ENCODE measurements around the gene KCMF1. TPM values are rescaled to one million over a fixed set of nuclear protein-coding genes. Genes with fewer than 3 reads are reported as not detected.

Gene KCMF1
- polyA plus RNA-seq, 1 donor = 43.9 TPM

DNA sequence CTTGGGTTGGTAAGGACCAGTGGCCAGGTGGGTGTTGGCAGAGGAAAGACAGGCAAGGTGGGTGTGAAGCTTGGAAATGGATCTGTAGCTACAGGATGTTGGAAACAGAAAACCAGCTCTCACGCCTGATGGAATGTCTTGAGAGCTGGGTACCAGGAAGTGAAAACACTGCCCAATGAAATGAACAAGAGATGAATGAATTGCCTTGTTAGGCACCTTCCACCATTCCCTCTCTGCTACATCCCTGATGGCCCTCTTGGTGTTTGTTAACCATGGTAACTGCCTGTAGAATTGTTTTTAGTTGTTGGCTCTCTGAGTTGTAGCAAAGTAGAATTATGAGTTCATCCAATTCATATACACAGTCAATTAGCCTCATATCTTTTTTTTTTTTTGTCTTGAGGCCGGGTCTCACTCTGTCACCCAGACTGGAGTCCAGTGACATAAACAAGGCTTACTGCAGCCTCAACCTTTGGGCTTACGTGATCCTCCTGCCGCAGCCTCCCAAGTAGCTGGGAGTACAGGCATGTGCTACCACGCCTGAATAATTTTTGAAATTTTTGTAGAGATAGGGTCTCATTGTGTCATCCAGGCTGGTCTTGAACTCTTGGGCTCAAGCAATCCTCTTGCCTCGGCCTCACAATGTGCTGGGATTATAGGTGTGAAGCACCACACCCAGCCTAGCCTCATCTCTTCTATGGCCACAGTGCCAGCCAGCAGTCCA, 9.5 kb downstream of the KCMF1 start:
- DNase-seq (ENCODE audit: low read depth) = no peak

DNA sequence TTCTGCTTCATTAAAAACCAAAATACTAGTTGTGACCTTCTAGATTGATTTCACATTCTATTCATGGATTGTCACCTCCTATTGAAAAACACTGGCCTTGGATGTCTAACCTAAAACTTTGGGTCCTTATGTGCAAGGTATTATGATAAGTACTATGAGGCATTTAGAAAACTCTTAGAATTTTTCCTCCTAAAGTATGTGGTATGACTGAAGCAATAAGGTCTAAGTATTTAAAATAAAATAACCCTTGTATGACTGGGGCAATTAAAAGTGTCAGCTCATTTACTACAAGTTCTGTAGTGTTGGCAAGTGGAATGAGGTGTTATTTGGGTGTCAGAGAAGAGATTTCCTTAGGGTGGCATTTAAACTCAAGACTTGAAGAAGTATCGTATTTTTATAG, 15.1 kb downstream of the KCMF1 start:
- DNase-seq (ENCODE audit: low read depth) = no peak

DNA sequence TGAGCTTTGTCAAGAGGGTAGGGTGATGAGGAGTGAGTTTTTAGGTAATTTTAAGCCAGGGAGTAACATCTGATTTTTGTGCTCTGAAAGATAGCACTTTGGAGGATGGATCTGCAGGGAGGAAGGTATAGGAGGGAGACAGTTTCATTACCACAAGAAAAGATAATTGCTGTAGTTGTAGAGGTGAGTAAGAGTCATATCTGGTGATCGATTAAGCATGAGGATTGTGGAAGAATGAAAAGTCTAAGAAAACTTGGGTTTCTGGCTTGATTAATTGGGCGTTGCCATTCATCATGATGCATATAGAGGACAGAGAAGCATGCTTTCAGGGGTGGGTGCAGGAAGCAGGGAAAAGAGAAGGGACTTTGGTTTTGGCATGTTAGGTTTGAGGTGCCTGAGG, 18.5 kb downstream of the KCMF1 start:
- no peak for DNase-seq (ENCODE audit: low read depth)

DNA sequence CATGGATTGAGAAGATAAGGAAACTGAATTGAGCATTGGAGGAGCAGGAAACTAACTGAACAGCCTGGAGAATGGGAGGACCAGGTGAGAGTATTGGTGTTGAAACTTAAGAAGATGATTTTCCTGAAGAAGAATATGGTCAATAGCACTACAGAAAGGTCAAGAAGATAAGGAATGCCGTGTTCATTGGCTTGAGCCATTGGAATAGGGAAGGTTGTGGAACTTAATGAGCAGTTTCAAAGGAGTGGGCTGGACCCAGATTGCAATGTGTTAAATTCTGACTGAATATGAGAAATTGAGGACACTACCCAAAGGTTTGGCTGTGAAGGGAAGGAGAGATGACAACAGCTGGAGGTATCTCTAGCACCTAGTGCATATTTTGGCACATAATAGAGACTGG, 19.0 kb downstream of the KCMF1 start:
- no peak for DNase-seq (ENCODE audit: low read depth)

GRCh38 chr2:84991404-84992160, 20.6 kb downstream of the KCMF1 start:
- no peak for DNase-seq (ENCODE audit: low read depth)

- DNase-seq (ENCODE audit: low read depth) = no peak
These were observed 24.9 kb downstream of the KCMF1 start for GRCh38 chr2:84995826-84996225.

GRCh38 chr2:84996909-84997308, 25.9 kb downstream of the KCMF1 start:
- DNase-seq (ENCODE audit: low read depth) = no peak

DNA sequence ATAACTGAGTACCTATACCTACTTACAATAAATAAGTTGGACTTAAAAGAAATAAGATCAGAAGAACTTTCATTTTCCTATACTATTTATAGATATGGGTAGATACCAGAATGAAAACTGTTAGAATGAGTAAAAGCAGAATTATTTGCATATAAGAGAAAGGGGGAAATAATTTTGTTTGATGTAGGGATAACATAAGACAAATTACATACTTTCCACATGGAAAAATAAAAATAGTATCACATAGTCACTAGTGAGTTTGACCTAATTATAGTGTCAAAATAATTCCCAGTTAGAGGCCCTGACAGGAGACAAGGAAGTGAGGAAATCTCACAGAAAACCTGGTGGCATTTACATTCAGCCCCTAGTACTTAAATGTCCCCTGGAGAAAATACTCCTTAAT, 28.6 kb downstream of the KCMF1 start:
- DNase-seq (ENCODE audit: low read depth) = no peak

- no peak for DNase-seq (ENCODE audit: low read depth)
These were observed 30.6 kb downstream of the KCMF1 start for GRCh38 chr2:85001595-85001994.

GRCh38 chr2:85002534-85002933, 31.6 kb downstream of the KCMF1 start:
- DNase-seq (ENCODE audit: low read depth) = no peak

- no peak for DNase-seq (ENCODE audit: low read depth)
These were observed 37.3 kb downstream of the KCMF1 start for GRCh38 chr2:85008252-85008651.

- no peak for DNase-seq (ENCODE audit: low read depth)
These were observed 38.2 kb downstream of the KCMF1 start for GRCh38 chr2:85009019-85009618.

- no peak for DNase-seq (ENCODE audit: low read depth)
These were observed 39.4 kb downstream of the KCMF1 start for GRCh38 chr2:85010404-85010803.

DNA sequence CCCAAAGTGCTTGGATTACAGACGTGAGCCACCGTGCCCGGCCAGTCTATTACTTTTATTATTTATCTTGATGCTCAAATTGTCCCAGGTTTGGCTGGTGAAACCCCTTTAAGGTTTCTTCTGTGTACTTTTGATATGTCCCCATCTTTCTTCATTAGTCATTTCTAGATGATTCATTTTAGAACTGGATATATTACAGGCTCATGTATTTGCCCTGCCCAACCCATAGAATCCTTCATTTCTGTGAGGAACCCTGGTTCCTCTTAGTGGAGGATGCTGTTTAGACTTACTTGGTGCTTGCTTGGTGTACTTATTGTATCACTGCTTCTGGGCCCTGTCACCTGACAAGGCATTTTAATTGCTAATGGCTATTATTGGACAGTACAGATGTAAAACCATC, 40.1 kb downstream of the KCMF1 start:
- no peak for DNase-seq (ENCODE audit: low read depth)

- no peak for DNase-seq (ENCODE audit: low read depth)
These were observed 40.8 kb downstream of the KCMF1 start for GRCh38 chr2:85011747-85012146.

DNA sequence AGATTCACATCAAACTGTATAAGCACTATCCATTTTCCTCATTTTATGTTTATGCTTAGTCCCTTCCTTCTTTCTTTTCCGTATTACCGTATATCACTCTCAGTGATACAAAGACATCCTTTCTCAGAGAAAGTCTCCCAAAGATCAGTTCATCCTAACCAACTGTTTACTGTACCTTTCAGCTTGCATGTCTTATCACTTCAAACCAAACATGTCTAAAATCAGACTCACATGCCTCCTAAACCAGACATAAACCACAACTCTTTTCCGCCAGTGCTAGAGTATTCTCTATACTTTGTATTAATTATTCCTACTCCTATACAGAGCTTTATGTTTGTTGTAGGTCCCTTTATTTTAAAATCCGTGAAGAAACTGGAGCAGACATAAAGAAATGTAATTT, 41.5 kb downstream of the KCMF1 start:
- DNase-seq (ENCODE audit: low read depth) = no peak

DNA sequence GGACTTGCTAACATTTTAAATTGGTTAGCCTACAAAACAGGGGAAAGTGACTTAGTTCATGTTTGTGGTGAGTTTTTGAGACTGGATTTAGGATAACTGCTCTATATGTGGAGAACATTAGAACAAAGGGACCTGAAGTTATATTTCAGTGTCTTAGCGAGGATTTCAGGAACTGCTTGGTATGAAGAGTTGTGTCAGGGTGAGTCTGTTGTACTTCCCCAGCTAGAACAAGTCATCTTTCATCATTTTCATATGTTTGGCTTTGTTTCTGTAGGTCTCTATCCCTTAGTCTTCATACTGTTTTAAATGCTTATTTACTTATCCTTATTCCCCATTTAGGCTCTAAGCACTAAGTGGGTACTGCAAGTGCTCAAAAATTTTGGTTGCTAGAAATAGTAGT, 41.9 kb downstream of the KCMF1 start:
- DNase-seq (ENCODE audit: low read depth) = no peak

DNA sequence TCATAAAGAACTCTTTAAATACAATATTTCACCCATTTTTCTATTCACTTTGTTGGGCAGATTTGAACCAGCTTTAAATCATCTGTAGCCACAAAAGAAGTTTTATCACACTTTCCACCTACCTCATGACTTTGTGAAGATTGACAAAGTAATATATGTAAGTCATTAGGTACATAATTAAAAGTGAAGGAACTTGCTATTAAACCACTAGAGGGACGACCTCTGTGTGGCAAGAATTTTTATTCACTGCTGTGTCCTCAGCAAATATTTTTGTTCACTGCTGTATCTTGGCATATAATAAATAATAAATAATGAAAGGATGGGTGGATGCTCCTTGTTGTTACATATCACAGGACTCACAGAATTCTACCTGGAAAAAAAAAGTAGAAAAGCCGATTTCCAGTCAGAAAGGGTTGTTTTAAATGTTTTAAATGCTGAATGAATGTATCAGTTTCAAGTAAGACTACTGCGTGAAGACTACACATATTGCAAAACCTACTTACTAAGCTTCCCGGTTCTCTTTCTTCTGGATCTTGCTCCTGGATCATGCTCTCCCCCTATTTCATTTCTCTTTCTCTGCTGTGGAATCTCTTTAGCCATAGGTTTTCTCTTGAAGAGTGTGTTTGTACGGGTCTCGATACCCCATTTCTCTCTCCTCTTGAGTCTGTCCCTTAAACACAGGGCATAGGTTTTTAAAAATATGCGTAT, 44.8 kb downstream of the KCMF1 start:
- no peak for DNase-seq (ENCODE audit: low read depth)

GRCh38 chr2:85016446-85016845, 45.5 kb downstream of the KCMF1 start:
- no peak for DNase-seq (ENCODE audit: low read depth)

DNA sequence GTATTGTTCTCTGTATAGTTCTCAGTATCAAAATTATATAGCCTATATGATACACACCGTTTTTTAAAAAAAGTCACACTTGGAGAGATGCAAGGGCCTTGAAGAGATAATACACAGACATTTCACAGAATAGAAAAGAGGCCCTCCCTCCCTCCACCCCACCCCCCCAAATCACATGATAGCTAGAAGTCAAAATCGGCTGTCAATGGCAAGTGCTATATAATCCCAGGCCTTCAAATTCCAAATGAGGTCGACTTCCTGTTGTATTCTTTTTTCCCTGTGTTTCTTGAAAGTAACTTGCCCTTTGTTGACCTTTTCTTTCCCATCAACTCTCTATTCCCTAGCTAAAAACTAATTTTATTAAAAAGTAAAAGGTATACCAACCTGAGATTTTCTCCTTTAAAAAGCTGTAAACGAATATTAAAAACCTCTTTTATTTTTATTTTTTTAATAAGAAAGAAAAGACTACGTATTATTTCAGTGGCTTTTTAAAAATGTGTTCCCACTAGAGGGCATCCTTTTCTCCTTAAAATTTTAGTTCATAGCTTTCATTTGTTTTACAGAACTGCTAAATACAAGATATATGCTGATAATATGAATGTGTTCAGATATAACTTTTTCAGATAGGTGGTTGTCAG, 46.6 kb downstream of the KCMF1 start:
- no peak for DNase-seq (ENCODE audit: low read depth)

DNA sequence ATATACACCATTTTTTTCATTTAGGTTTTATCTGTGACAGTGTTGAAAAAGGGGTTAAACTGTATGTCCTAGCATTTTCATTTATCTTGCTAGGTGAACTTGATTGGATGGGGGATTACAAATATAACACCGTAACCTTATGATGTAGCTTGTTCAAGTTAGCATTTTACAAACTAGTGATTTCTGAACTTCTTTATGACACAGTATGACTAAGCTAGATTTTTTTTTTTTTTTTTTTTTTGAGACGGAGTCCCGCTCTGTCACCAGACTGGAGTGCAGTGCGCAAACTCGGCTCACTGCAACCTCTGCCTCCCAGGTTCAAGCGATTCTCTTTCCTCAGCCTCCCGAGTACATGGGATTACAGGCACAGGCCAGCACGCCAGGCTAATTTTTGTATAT, 47.1 kb downstream of the KCMF1 start:
- no peak for DNase-seq (ENCODE audit: low read depth)

GRCh38 chr2:85019121-85019520, 48.2 kb downstream of the KCMF1 start:
- no peak for DNase-seq (ENCODE audit: low read depth)
